Caco-2 (cell line): ENCODE measurements around the gene CIC. TPM values are rescaled to one million over a fixed set of nuclear protein-coding genes. Genes with fewer than 3 reads are reported as not detected.

Experiments
- BruUV-seq: library from RNA; stranded (reverse); fragments of 400-500 nt; replicated peaks from 2 replicates; lab custom pipeline; 2021; lab: Mats Ljungman, UMichigan
- CTCF ChIA-PET: fragments of 300-600 bp; sonication (Branson Sonifier 250); formaldehyde crosslinking; loops from one replicate; lab custom pipeline; 2022; ENCODE audit warnings: antibody characterized with exemption; lab: Charles Lee
- POLR2A ChIA-PET: fragments of 300-600 bp; sonication (Branson Sonifier 250); formaldehyde crosslinking; loops from one replicate; lab custom pipeline; 2022; ENCODE audit warnings: antibody characterized with exemption; lab: Charles Lee
- DNase-seq, 2 experiments: peaks; one replicate each; pipeline versions ENCODE4 v3.0.0 to v3.0.0-alpha.2; 2020 to 2022
- H3K27me3 ChIP-seq: replicated peaks from 2 replicates; pipeline ENCODE4 v1.6.0; 2011; ENCODE audit warnings: low read length; ENCODE audit not compliant: control insufficient read depth, insufficient read depth
- H3K36me3 ChIP-seq: 2 replicates; pipeline ENCODE4 v1.5.1; 2011; ENCODE audit warnings: low read length; ENCODE audit not compliant: control insufficient read depth, insufficient read depth
- H3K4me1 ChIP-seq: fragments of 250-450 bp; sonication (Bioruptor Pico); 2 replicates; pipeline ENCODE4 v1.5.1; 2020; ENCODE audit warnings: mild to moderate bottlenecking
- H3K4me3 ChIP-seq: 2 replicates; pipeline ENCODE4 v1.5.1; 2011; ENCODE audit warnings: low read depth, mild to moderate bottlenecking, control low read depth, low read length
- H3K9me3 ChIP-seq: fragments of 250-450 bp; sonication (Bioruptor Pico); 2 replicates; pipeline ENCODE4 v1.5.1; 2020; ENCODE audit warnings: mild to moderate bottlenecking, moderate library complexity
- H3K27ac Mint-ChIP-seq: one replicate; pipeline ENCODE4 v1.8.0; 2022; ENCODE audit warnings: mixed read lengths; ENCODE audit not compliant: unreplicated experiment
- H3K27me3 Mint-ChIP-seq: one replicate; pipeline ENCODE4 v1.8.0; 2022; ENCODE audit warnings: mixed read lengths; ENCODE audit not compliant: insufficient read depth, unreplicated experiment
- H3K36me3 Mint-ChIP-seq: one replicate; pipeline ENCODE4 v1.8.0; 2022; ENCODE audit warnings: mild to moderate bottlenecking, mixed read lengths; ENCODE audit not compliant: insufficient read depth, unreplicated experiment
- H3K4me1 Mint-ChIP-seq: one replicate; pipeline ENCODE4 v1.8.0; 2022; ENCODE audit warnings: low read depth, mixed read lengths; ENCODE audit not compliant: unreplicated experiment
- H3K4me3 Mint-ChIP-seq: one replicate; pipeline ENCODE4 v1.8.0; 2022; ENCODE audit warnings: mild to moderate bottlenecking, moderate library complexity, mixed read lengths; ENCODE audit not compliant: unreplicated experiment
- H3K9me3 Mint-ChIP-seq: one replicate; pipeline ENCODE4 v1.8.0; 2022; ENCODE audit warnings: mixed read lengths; ENCODE audit not compliant: unreplicated experiment
- CTCF ChIP-seq, 2 experiments: fragments of 200-600 bp in 1 of 2; IDR thresholded peaks; 1 replicate in 1 of 2; 2 replicates in 1 of 2; pipeline versions ENCODE4 v1.5.1 to v1.8.0; 2011 to 2022; ENCODE audit warnings: antibody characterized with exemption in 1 of 2, control low read depth in 1 of 2, inconsistent platforms in 1 of 2, low read depth in 1 of 2, low read length in 1 of 2, mild to moderate bottlenecking in 1 of 2, moderate library complexity in 1 of 2; ENCODE audit not compliant: insufficient read depth in 1 of 2, severe bottlenecking in 1 of 2, unreplicated experiment in 1 of 2
- intact Hi-C: fragments of 100-400 bp; cut with micrococcal nuclease; formaldehyde crosslinking; loops from one replicate; pipeline ENCODE4 v1.10.0; 2022; ENCODE audit not compliant: unreplicated experiment
- total RNA-seq: library from RNA; stranded (reverse); gene quantifications from 2 replicates; pipeline ENCODE4 v1.2.3, GENCODE V29; 2022

Gene CIC
- total RNA-seq, 1 experiment from 2014 or later: 47.8 TPM

DNA sequence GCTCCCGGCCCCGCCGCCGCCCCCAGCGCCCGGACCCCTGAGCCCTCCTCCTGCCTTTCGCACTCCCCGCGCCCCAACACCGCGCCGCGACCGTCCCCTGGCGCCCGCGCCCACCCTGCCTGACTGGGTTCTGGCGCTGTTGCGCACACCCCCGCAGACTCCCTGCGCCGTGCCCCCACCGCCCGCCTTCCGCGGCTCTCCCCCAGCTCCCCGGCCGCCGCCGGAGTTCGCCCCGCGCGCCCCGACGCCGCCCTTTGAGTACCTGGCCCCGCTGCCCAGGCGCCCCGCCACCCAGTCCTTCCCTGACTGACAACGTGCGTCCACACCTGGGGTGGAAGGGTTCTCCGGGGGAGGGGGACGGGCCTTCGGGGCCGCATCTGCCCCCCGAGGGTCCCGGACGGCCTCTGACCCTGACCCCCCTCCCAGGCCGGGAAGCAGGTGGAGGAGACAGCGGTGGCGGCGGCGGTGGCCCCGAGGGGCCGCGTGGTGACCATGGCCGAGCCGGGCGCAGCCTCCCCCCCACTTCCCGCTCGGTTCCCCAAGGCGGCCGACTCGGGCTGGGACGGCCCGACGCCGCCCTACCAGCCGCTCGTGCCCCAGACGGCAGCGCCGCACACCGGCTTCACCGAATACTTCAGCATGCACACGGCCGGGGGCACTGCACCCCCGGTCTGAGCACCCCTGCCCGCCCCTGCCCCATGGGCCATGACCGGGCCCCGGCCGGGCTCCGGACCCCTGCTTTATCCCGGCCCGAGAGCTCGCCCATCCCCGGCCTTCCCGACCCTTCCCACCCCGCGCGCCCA, 55.0 kb downstream of the CIC start:
- Mint-ChIP-seq H3K36me3 (no peaks in the 10 kb centered on the region), H3K27ac (no peak overlapping the region), H3K27me3 (peaks cover 3% of the 10 kb centered on the region), H3K4me3 (no peak overlapping the region), H3K4me1 (peaks cover 17% of the 10 kb centered on the region), H3K9me3 (no peaks in the 10 kb centered on the region)
- intact Hi-C loops: no loop called here
- Histone ChIP-seq H3K4me3 (no peak overlapping the region), H3K27me3 (no peaks in the 10 kb centered on the region), H3K4me1 (no peaks in the 10 kb centered on the region; the same call in 1 of the 2 replicates), H3K9me3 (no peaks in the 10 kb centered on the region), H3K36me3 (no peaks in the 10 kb centered on the region)
- POLR2A ChIA-PET: no interaction called here
- no TSS peak for BruUV-seq
- CTCF ChIA-PET: interaction anchor here (1.4 kb wide), 1 partner anchor 10 kb away, joined by 4 read pairs; no protein-coding TSS in a partner anchor
- TF ChIP-seq CTCF (IDR thresholded peaks at IDR 0.05; ENCODE audit: insufficient read depth in 1 of 2, low read depth in 1 of 2, low read length in 1 of 2, severe bottlenecking in 1 of 2, unreplicated experiment in 1 of 2): no peak
- DNase-seq: no peak

DNA sequence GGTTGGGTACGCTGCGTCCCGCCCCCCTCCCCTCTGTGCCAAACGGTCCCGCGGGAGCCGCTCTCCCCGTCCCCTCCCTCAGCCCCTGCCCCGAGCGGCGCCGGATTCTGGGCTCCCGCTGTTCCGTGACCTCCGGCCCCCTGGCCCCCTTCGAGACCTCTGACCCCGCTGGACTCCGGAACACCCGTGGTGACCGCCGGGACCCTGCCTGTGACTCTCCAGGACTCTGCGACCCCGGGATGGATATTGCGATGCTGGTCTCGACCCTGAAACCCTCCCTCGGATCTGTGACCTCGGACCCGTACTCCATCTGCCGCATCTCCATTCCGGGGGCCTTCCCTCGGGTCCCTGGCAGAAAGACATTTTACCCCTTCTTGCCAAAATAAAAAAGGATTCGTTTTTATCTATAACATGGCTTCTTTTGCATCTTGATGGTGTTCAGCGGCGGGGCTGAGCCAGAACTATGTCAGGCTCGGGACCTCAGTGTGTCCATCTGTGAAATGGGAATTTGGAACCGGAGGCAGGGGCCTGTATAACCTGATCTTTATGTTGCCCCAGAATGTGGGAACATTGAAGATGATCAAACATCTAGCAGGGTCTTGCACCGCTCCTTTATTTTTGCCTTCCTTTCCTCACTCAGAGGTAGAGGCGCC, 55.7 kb downstream of the CIC start:
- ChIA-PET CTCF (no interaction called here), POLR2A (no interaction called here)
- intact Hi-C loops: loop anchor here (1.0 kb wide), 5 partner anchors 22 to 216 kb away; partner anchors contain the start of genes PAFAH1B3 and PRR19
- Histone ChIP-seq H3K36me3 (no peaks in the 10 kb centered on the region), H3K9me3 (no peaks in the 10 kb centered on the region), H3K27me3 (no peaks in the 10 kb centered on the region), H3K4me3 (no peak overlapping the region), H3K4me1 (no peaks in the 10 kb centered on the region; the same call in 1 of the 2 replicates)
- Mint-ChIP-seq H3K27ac (peak overlapping the region; percentile 72), H3K4me3 (peak overlapping the region; percentile 89), H3K9me3 (no peaks in the 10 kb centered on the region), H3K36me3 (no peaks in the 10 kb centered on the region), H3K4me1 (peaks cover 17% of the 10 kb centered on the region), H3K27me3 (peaks cover 3% of the 10 kb centered on the region)
- no peak for DNase-seq
- peak in 1 of 2 experiments; percentile 81 for TF ChIP-seq CTCF (IDR thresholded peaks at IDR 0.05; ENCODE audit: insufficient read depth in 1 of 2, low read depth in 1 of 2, low read length in 1 of 2, severe bottlenecking in 1 of 2, unreplicated experiment in 1 of 2)
- no TSS peak for BruUV-seq

DNA sequence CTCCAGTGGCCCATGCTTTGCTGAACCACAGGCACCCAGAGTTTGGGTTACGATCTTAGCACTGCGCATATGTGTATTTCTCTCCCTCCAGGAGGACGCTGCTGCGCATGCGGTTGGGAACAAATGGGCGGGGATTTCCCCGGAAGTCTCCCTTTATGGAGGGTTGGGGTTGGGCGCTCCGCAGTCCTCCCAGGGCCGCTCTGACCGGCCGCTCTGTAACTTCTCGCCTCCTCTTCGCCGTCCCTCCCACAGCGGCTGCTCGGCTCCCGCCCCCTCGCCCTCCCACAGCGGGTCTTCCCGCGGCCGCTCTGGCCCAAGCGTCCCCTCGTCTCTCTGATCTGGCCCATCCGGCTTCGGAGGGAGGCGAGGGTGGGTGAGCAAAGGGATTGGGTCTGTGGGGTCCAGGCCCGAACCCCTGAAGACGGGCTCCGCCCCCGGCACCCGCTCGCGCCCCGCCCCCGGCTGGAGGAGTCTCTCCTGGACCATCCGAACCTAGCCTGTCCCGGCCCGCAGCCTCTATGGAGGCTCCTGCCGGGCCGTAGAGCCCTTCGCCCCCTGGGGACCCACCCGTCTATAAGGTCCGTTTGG, 56.4 kb downstream of the CIC start, which contains the start of gene MEGF8:
MEGF8 (plus strand) TSS at position 328 of the 588 bp plus-strand sequence. CDS start 609 bp downstream, outside the sequence.
- H3K27ac Mint-ChIP-seq: peak within 1 kb of the TSS; percentile 72
- Histone ChIP-seq H3K36me3 (no peaks in the 10 kb centered on the region), H3K27me3 (no peaks in the 10 kb centered on the region), H3K9me3 (no peaks in the 10 kb centered on the region), H3K4me1 (no peaks in the 10 kb centered on the region; the same call in 1 of the 2 replicates), H3K4me3 (peak within 1 kb of the TSS; percentile 71)
- CTCF ChIA-PET: no interaction called here
- H3K4me1 Mint-ChIP-seq: peaks cover 17% of the 10 kb centered on the region
- TF ChIP-seq CTCF (IDR thresholded peaks at IDR 0.05; ENCODE audit: insufficient read depth in 1 of 2, low read depth in 1 of 2, low read length in 1 of 2, severe bottlenecking in 1 of 2, unreplicated experiment in 1 of 2): peak in 1 of 2 experiments; percentile 91
- peak; percentile 99 for DNase-seq
- H3K27me3 Mint-ChIP-seq: peaks cover 3% of the 10 kb centered on the region
- H3K9me3 Mint-ChIP-seq: no peaks in the 10 kb centered on the region
- H3K4me3 Mint-ChIP-seq: peak within 1 kb of the TSS; percentile 89
- H3K36me3 Mint-ChIP-seq: no peaks in the 10 kb centered on the region
- no TSS peak for BruUV-seq
- POLR2A ChIA-PET: no interaction called here
- intact Hi-C loops: loop anchor here (1.0 kb wide), 5 partner anchors 23 to 217 kb away; partner anchors contain the start of genes PAFAH1B3 and PRR19
